C1 segment of cervical spinal cord (tissue), 14 donors: ENCODE measurements around the gene GALNT10.

Source experiments
- DNase-seq, 14 donors: peaks; one replicate each; lab custom pipeline; 2025; lab: John Stamatoyannopoulos, UW

The GALNT10 gene

DNA sequence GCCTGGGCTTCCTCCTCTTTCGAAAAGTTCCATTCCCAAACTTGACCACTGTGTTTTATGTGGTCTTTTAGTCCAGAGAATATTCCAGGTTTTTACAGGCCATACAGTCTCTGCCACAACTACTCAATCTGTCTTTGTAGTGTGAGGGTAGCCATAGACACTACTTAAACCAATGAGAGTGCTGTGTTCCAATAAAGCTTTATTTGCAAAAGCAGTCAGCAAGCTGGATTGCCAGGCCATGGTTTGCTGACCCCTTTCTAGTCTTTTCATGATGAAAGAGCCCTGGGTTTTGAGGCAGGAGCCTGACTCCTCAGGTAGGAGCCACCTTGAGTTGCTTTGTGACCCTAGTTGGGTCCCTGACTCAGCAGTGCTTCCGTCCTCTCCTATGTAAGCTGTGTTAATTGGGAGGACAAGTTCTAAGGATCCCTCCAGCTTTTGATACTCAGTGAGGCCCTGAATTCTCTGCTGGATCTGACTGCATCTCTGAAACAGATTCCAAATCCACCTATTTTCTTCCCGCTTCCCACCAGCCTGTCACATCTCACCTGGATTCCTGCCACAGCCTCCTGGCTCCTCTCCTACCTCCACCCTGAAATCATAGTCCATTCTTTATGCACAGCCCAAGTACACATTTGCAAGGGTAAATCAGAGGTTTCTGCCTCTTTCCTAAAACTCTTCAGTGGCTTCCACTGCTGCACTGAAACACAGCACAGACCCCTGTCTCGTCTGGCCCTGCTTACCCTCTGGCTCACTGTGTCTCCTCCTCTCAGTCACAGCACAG, 13.5 kb downstream of the GALNT10 start:
- DNase-seq: no peak

- no peak for DNase-seq
These were observed 15.0 kb downstream of the GALNT10 start for GRCh38 chr5:154205441-154206117.

- peak in 4 of 14 donors; percentile 17 to 34 (median 22) for DNase-seq
These were observed 15.8 kb downstream of the GALNT10 start for GRCh38 chr5:154206311-154206710.

DNA sequence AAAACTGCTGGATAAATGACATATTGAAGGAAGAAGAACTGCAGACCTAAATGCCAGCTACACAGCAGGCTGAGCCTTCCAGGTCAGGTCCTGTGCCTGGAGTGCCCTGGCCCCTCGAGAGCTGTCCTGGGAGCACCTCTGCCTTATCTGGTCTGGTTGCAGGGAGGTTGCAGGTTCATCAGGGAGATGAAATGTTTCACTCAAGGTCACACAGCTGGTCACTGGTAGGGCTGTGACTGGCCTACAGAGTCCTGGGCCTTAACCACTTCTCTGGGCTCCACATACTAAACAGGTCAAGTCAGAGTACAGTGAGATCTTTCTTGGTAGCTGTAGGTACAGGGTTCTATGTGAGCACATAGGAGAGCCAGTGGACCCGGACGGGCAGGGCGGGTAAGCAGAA, 16.7 kb downstream of the GALNT10 start:
- DNase-seq: no peak

DNA sequence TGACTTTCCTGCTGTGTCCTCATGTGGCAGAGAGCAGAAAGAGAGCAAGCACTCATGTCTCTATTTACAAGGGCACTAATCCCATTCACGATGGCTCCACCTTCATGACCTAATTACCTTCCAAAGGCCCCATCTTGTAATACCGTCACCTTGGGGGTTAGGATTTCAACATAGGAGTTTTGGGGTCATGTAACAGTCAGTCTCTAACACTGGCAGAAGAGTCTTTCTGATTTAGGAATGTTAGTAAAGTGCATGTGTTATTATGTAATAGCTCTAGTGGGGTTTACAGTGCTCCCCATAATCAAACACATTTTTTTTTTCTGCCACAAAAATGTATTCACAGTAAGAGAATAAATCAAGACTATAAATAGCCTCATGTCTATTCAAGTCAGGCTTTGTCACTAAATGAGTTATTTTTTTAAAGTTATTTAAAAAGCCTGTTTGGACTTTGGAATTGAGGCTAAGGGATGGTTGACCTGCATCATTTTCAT, 19.1 kb downstream of the GALNT10 start:
- no peak for DNase-seq

GRCh38 chr5:154210163-154210562, 19.6 kb downstream of the GALNT10 start:
- no peak for DNase-seq

DNA sequence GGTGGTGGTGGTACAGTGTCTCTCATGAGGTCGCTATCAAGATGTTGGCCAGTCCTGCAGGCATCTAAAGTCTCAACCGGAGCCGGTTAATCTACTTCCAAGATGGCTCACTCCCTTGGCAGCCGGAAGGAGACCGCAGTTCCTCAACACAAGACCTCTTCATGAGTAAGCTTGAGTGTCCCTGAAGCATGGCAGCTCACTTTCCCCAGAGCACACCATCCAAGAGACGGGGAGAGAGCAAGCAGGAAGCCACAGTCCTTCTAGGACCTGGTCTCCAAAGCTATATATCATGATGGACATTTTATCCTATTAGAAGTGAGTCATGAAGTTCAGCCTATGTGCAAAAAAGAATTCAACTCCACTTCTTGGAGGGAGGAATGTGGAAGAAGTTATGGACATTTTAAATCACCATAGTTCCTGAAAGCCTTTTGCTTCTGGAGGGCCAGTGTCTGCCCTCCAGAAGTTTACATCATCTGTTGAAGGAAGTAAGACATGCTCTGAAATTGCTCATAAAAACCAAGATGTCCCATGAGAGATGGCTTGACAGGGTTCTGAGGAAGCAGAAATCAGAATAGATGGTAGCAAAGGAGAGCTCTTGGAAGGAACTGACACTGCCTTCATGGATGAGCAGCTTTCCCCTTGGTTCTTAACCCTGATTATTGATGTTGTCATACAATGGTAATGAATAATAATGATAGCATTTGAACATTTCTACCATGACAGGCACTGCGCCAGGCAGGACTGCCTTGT, 21.3 kb downstream of the GALNT10 start:
- no peak for DNase-seq

- no peak for DNase-seq
These were observed 23.1 kb downstream of the GALNT10 start for GRCh38 chr5:154213592-154213991.

DNA sequence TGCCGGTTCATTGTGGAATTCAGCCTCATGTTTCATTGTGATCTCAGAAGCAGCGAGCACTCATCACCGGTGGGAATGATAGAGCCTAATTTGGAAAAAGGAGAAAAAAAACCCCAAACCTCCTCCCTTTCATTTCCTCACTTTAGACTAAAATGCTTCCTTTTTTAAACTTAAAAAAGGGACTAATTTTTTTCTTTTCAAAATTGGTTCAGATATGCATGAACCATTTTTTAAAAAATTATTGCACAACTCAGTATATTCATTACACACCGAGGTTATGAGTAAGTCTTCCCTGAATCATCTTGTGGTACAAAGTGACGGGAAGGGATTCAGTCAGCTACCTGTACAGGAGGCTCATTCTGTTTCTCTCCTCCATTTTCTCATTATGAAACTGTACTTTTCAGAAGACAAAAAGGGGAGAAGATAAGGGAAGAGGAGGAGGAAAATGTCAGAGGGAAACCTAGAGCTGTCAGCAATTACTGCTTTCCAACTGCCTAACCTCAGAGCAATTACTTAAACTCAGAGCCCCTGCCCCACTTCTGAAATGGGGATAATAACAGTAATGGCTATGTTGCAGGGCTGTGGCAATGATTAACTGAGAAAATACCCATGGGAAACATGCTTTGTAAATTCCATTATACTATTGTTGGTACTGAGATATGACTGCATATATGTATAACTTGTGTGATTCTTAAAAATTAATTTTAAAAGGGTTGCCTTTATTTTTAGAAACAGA, 24.0 kb downstream of the GALNT10 start:
- DNase-seq: no peak

GRCh38 chr5:154215571-154216325, 25.2 kb downstream of the GALNT10 start:
- DNase-seq: no peak

- DNase-seq: no peak
These were observed 26.9 kb downstream of the GALNT10 start for GRCh38 chr5:154217462-154217861.

DNA sequence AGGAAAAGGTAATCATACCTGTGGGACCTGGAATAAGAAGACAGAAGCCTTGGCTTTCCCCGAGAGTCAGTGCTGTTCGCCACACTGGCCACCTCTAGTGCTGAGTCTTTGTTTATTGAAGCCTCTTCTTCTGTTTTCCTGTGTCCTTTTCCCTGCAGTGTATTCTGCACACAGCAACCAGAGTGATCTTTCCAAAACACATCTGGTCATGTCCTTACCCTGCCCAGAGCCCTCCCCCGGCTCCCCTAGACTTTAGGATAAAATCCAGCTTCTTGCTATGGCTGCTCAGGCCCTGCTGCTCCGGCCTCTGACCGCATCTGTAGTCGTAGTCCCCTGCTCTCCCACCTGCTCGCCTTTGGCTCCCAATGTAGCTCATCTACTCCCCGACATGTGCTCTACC, 28.3 kb downstream of the GALNT10 start:
- DNase-seq: no peak

GRCh38 chr5:154220625-154221024, 30.1 kb downstream of the GALNT10 start:
- DNase-seq: no peak

DNA sequence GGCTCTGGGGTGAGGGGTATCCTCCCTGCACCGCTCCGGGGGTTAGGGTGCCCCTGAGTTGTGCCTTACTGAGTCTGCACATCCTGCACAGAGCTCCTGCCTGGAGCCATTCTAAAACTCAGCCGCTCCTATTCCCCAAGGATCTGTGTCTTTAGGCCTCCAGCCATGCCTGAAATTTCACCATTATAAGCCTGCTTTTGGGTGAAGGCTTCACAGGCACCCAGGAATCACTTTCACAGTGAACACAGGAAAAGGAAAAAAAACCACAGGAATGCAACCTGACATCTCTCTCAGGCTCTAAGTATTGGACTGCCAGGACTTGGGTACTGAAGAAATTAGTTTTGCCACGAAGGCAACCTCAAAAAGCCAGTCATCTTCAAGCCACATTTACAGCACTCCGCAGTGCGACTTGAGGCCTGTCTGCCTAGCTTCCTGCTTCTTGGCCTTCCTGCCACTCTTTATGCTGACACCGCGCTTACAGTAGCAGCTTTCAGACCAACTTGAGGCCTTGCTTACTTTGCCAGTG, 30.9 kb downstream of the GALNT10 start:
- peak in 2 of 14 donors; percentile 8 to 13 for DNase-seq

DNA sequence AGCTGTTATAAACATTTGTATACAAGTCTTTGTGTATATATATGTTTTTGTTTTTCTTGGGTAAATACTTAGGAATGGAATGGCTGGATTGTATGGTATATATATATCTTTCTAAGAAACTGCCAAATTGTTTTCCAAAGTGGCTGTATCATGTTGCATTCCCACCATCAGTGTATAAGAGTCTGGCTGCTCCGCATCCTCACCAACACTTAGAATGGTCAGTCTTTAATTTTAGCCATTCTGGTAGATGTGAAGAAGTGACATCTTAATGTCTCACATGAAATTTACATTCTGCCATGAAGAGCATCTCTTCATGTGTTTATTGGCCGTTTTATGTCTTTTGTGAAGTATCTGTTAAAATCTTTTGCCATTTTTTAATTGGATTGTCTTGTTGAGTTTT, 31.9 kb downstream of the GALNT10 start:
- no peak for DNase-seq

- no peak for DNase-seq
These were observed 32.8 kb downstream of the GALNT10 start for GRCh38 chr5:154223320-154223719.

GRCh38 chr5:154227090-154227489, 36.6 kb downstream of the GALNT10 start:
- DNase-seq: no peak

DNA sequence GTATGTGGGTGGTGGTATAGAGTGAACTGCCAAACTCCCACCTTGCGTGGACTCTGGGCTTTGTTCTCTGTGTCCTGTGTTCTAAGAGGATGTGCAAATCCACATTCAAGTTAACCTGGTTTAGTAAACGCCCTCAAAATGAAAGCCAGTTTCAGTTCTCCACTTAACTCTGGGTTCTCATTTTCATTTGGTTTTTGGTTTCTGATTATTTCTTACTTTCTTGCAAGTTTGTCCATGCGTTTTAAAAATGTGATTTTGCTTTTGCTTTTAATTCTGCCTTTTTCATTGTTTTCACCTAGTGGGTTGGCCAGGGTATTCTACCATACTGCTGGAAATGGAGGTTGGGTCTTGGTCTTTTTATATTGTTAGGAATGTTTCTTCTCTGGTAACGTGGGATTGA, 38.2 kb downstream of the GALNT10 start:
- no peak for DNase-seq

DNA sequence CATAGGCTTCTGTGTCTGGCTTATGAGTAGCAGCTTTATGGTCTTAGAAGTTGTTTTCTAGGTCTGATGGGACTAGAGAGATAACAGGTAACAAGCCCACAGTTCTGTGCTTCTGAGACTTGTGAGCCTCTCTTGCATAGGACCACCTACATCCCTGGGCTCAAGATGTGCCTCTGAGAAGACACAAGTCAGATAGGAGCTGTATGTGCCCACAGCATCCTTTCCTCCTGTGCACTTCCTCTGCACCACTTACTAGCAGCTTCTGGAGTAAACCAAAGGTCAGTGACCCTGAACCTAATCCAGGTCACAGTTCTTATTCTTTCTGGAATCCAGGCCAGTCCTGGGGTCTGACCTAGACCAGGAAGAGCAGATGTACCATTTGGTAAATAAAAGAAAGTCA, 40.0 kb downstream of the GALNT10 start:
- DNase-seq: no peak

DNA sequence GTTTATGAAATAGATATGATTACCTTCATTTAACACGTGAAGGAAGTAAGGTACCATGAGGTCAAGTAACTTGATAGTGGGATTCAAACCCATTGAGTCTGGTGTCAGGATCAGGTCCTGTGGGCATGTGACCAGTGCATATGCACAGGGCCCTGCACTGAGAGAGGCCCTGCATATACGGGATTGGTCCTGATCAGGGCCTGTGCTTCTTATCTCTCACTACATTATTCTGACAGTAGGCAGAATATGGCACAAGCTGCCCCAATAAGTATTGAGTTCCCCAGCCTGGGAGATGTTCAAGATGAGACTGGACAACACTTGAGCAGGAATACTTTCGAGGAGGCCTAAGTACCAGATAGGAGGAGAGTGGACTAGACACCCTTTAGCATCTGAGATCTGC, 44.0 kb downstream of the GALNT10 start:
- no peak for DNase-seq

DNA sequence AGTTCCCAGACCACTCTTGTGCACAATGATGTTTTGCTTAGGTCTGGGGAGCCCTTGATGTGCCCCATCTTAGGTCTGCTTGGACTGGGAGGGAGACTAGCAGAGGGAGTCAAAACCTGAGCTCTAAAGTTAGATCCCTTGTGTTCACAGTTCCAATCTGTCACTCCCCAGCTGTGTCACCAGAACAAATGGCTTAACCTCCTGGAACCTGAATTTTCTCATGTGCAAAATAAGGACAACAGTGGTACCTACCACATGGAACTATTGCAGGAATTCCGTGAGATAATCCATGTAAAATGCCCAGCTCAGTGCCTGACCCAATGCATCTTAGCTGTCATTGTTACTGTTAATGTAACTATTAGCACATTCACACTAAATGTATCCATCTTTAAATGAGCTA, 45.5 kb downstream of the GALNT10 start:
- DNase-seq: no peak
